CD4-positive, alpha-beta T cell treated with Interferon alpha-2 for 1 hour (primary cell): ENCODE data around the gene KRTAP10-2.
A peak's percentile ranks its signal among the peaks of the same experiment; 100 is the strongest.
"Not testable (repeated sequence)": the region's sequence is repeated elsewhere in the genome, so short reads cannot be mapped to it uniquely, and the experiment has no call there.

ENCODE experiments used
- DNase-seq, 2 donors: peaks; one replicate each; pipeline ENCODE4 v3.0.0-alpha.2; 2020 to 2022

KRTAP10-2 gene

DNA sequence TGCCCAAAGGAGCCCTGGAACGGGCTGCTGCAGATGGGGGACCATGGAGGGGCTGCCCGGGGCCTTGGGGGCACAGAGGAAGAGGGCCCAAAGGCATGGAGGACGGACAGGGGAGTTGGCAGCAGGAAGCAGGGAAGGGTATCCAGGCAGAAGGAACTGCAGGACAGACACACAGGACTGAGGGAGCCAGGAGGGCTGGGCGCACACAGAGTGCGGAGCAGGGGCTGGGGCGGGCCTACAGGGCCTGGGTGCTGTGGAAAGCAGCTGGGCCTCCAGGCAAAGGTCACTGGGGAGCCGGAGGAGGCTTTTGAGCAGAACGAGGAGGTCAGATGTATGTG, 39.4 kb downstream of the KRTAP10-2 start:
- no peak for DNase-seq

DNA sequence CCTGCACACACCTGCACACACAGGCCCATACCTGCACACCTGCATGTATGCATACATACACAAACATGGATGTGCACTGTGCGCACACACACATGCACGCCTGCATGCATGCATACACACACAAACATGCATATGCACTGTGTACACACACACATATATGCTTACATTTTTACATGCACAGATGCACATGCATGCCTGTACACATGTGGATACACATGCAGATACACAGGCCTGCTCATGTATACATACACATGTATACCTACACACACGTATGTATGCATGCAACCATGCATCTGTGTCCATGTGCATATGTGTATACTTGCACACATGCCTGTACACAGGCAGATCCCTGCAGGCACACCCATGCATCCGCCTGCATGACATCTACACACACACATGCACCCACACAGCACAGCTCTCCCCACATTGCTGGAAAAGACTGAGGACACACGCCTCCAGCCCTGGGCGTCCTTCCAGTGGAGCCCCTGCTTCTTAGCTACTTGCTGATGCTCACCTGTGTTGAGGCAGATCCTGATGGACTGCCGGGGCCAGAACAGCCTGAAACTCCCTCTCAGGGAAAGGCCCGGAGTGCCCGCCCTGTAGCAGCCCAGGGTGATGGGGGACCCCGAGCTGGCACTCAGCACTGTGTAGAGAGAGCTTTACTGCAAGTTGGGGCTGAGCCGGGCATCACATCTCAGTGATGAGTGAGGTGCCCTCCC, 39.9 kb downstream of the KRTAP10-2 start:
- DNase-seq = no peak

DNA sequence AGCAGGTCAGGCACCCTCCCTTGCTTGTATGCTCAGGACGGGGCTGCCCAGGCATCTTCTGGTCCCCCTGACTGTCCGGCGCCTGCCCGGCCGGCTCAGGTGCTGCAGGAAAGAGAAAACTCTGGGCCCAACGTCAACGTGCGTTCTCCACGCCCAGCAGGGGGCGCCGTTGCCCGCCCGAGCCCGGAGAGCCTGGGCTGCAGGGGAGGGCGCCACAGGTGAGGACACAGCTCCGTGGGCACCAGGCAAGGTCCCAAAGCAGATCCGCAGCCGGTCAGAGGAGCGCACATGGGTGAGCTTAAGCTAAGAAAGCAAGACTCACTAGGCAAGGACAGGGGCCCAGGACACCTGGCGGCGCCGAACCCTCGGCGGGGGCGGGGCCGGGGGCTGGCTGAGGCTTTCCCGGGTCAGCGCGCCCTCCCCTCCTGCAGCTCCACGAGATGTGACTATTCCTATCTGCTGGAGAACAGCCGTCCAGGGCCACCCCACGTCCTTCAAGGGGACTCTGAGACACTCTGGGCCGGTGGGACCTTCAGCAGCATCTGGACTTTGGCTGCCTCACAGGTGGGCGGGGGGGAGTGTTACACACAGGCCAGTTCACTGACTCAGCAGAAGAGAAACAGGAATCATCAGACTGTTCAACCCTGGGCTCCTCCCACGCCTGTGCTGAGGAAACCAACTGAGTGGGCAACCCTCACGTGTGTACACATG, 40.6 kb downstream of the KRTAP10-2 start:
- DNase-seq = peak; percentile 73 to 83

DNA sequence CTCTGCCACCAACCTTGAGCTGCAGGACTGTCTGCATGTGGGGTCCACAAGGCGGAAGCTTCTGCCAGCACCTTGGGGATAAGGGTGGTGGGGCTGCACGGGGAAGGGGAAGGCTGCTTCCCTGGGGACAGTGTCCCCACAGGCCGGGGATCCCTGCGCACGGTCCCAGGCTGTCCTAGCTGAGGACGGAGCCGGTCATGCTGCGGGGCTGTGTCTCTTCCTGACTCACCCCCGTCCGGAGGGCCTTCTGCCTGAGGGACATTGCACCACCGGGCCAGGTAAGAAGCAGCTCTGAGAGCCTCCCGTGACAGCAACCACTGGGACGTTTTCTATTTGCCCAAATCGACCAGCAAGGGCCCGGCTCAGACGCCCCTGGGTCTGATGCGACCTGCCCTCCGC, 41.2 kb downstream of the KRTAP10-2 start:
- no peak for DNase-seq

DNA sequence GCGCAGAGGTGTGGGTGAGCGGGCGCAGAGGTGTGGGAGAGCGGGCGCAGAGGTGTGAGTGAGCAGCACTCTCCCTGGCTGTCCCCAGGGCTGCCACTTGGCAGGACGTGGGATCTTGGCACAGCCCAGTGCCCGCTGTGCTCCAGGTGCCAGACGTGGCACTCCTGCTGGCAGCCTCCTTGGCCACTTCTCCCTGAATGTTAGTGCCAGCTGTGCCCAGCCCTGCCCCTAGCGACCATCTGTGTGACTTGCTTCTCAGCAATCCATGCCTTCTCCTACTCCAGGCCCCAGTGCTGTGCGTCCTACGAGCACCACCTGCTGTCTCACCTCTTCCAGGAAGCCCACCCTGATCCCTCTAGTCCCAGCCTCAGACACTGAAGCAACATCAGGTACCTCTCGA, 41.8 kb downstream of the KRTAP10-2 start:
- DNase-seq = no peak

DNA sequence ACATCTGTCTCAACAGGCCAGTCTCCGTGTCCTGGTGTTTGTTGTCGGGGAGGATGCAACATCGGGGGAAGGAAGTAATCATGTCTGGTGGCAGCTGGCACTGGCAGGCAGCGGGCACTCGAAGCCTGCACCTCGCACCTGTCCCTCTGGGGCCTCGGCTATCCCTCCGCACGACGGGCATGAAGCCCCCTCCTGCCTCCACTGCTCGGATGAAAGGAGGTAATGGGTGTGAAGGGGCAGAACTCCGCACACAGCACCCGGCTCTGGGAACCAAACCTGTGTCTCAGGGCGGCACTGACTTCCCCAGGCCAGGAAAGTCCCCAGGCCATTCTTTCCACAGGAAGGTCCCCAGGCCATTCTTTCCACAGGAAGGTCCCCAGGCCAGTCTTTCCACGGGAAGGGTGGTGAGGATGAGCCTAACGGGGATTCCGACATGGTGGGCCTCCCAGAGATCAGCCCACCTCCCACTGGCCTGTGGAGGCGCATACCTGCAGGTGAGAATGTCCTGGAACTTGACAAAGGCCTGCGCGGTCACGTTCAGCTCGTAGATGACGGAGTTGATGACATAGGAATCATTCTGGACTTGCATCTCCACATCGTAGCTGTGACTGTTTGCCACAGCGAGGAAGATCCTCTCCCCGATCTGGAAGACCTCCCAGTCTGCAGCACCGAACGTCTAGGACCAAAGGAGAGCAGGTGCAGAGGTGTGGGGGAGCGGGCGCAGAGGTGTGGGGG, 42.4 kb downstream of the KRTAP10-2 start:
- DNase-seq = no peak

DNA sequence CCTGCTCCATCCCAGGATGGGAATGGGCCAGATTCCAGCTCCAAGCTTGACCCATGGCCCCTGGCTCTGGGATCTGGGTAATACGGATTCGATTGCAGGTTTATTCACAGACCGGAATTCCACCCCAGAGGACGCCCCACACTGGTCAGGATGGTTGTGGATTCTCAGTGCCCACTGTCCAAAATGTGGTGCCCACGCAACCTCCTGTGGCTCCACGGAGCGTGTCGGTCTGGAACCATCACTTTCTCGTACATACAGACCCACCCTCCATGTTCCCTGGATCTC, 42.9 kb downstream of the KRTAP10-2 start:
- no peak for DNase-seq

DNA sequence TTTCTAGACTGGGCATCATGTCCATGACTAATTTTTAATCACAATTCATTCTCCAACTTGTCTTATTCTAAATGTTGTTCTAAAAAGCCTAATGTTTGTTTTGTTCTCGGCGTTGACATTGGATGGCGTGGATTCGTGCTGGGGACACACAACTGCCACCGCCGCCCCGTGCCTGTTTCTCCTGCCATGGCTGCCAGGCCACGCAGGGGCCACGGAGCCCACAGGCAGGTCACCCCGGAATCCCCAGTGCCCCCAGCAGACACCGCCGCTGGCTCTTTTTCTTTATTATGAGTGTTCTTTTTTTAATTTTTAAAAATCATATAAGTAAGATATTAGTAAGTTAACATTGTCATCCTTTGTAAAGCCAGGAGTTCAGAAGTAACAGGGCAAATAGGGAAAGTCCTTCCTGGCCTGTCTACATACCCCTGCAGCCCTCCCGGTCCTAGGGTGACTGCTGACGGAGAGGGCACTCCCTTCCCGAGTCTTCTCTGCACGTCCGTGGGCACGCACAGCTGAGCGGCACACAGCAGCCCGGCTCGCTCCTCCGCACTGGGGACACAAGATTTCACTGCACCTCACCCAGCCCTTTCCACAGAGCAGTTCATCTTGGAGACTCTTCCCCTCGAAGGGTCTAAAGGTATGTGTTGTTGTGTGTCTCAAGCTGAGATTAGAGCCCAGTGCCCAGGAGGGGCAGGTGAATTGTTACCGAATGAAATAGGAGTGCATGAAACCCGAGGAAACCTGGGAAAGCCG, 43.5 kb downstream of the KRTAP10-2 start:
- DNase-seq = no peak

DNA sequence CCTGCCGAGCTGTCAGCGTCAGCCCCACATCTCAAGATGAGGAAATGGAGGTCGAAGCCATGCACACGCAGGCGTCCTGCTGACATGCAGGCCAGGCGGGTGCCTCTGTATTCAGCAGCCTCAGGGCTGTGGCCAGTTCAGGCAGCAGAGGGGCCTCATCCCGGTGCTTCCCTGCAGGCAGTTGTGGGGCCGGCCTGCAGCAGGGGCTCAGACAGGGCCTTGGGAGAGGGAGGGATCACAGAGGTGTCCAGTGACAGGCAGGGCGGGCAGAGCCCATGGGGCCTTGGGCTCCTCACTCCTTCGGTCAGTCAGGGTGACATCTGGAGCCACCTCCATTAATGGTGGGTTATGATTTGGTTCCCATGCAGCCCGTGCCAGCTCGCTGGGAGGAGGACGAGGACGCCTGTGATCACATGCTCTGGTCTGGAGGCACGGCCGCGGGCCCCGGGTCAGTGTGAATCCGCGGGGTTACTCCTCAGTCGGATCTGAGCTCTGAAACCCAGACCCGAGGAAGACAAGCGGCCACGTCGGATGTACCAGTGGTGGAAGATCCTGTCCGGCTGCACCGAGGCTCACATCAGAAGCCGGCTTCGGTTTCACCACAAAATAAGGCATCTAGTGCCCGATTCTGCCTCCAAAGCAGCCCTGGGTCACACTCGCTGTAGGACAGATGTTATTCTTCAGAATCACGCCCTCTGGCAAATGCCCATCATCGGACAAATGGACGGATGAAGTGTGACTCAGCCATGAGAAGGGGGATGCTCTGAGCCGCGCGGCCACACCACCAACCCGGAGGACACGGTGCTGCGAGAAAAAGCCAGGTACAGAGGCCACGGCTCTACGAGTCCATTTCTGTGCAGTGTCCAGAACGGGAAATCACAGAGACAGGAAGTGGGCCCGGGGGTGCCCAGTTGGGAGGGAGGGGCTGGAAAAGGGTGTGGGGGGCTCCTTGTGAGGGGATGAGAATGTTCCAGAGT, 44.7 kb downstream of the KRTAP10-2 start:
- no peak for DNase-seq

DNA sequence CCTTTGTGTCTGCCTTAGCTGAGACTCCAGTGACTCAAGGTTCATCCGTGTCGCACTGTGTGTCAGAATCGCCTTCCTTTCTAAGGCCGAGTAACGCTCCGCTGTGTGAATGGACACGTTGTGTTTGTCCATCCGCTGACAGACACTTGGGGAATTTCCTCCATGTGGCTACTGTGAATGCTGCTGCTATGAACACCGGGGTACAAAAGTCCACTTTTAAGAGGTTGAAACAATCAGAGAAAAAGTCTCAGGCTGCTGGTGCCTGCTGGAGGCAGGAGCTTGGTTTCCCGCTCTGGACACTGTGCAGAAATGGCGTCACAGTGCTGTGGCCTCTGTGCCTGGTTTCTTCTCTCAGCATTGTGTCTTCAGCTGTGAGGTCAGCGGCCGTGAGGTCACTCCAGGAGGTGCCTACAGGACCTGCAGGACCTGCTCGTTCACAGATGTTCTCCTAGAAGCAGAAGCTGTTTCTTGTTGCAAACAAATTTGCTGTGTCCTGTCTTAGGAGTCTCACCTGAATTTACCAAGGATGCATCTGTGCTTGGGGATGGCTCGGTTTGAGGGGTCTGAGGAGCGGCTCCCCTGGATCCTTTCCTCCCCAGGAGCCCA, 45.5 kb downstream of the KRTAP10-2 start:
- no peak for DNase-seq

DNA sequence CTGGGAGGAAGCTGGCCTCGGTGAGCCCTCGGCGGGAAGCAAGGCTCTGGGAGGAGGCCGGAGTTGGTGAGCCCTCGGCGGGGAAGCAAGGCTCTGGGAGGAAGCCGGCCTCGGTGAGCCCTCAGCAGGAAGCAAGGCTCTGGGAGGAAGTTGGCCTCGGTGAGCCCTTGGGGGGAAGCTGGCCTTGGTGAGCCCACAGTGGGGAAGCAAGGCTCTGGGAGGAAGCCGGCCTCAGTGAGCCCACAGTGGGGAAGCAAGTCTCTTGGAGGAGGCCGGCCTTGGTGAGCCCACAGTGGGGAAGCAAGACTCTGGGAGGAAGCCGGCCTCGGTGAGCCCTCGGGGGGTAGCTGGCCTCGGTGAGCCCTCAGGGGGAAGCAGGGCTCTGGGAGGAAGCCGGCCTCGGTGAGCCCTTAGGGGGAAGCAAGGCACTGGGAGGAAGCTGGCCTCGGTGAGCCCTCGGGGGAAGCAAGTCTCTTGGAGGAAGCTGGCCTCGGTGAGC, 47.4 kb downstream of the KRTAP10-2 start:
- DNase-seq = peak in 1 of 2 donors; percentile 3

DNA sequence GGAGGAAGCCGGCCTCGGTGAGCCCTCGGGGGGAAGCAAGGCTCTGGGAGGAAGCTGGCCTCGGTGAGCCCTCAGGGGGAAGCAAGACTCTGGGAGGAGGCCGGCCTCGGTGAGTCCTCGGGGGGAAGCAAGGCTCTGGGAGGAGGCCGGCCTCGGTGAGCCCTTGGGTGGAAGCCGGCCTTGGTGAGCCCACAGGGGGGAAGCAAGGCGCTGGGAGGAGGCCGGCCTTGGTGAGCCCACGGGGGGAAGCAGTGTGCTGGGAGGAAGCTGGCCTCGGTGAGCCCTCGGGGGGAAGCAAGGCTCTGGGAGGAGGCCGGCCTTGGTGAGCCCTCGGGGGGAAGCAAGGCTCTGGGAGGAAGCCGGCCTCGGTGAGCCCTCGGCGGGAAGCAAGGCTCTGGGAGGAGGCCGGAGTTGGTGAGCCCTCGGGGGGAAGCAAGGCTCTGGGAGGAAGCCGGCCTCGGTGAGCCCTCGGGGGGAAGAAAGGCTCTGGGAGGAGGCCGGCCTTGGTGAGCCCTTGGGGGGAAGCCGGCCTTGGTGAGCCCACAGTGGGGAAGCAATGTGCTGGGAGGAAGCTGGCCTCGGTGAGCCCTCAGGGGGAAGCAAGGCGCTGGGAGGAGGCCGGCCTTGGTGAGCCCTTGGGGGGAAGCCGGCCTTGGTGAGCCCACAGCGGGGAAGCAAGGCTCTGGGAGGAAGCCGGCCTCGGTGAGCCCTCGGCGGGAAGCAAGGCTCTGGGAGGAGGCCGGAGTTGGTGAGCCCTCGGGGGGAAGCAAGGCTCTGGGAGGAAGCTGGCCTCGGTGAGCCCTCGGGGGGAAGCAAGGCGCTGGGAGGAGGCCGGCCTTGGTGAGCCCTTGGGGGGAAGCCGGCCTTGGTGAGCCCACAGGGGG, 48.1 kb downstream of the KRTAP10-2 start:
- DNase-seq = not testable (repeated sequence)

DNA sequence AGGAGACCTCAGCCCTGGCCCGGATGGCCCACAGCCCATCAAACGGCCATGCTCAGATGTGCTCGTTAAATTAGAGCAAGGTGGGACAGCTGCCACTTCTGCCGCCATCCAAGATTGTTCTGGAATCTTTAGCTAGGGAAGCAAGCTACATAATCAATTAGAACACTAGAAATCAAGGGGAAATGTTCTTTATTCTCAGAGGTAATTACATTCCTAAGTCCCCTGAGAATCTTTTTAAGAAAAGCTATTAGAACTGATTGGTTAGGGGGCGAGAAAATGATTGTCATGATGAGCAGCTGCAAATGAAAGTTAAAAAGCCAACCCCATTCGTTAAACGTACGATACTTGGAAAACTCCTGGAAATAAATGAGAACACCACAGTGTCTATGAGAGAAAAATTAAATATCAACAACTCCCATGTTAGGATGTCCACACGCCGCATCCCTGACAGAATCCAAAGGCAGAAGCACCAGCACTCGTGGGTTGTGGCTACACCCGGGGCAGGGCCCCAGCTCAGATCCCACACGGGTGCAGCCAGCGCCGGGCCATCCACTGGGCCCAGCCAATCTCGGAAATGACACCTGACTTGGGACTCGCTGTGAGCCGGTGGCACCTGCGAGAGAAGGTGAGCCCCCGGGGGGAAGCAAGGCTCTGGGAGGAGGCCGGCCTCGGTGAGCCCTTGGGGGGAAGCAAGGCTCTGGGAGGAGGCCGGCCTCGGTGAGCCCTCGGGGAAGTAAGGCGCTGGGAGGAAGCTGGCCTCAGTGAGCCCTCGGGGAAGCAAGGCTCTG, 48.9 kb downstream of the KRTAP10-2 start:
- no peak for DNase-seq
